BE2C (cell line): ENCODE results near the gene CCDC127.

Experiments used
- DNase-seq: peaks from one replicate; pipeline ENCODE4 v3.0.0-alpha.2; 2020
- H3K27me3 ChIP-seq: fragments of 250-450 bp; sonication (Bioruptor Pico); 2 replicates; pipeline ENCODE4 v1.5.1; 2020; ENCODE audit warnings: mild to moderate bottlenecking
- H3K36me3 ChIP-seq: fragments of 250-450 bp; sonication (Bioruptor Pico); 2 replicates; pipeline ENCODE4 v1.5.1; 2020; ENCODE audit warnings: mild to moderate bottlenecking
- H3K4me1 ChIP-seq: fragments of 250-450 bp; sonication (Bioruptor Pico); 2 replicates; pipeline ENCODE4 v1.5.1; 2020
- H3K4me3 ChIP-seq: 2 replicates; pipeline ENCODE4 v1.5.1; 2011; ENCODE audit warnings: low read depth, low read length
- H3K9me3 ChIP-seq: fragments of 250-450 bp; sonication (Bioruptor Pico); 2 replicates; pipeline ENCODE4 v1.5.1; 2020
- TF ChIP-seq, protein P1 (sequence below): IDR thresholded peaks from 2 replicates; pipeline ENCODE4 v1.5.1; 2012; ENCODE audit warnings: mild to moderate bottlenecking, low read depth, low read length

Gene CCDC127

DNA sequence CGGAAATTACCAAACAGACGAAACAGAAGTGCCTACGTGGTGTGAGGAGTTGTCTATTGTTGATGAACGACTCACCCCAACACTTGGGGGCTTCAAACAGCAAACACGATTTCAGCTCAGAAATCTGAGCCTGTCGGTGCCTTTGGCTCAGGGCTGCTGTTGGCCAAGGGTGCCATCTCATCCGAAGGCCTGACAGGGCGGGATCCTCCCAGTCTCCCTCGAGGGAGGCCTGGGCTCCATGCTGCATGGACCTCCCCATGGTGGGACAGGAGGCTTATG lies 25.3 kb downstream of the CCDC127 start:
- no peak for DNase-seq
- Histone ChIP-seq H3K27me3 (no peaks in the 10 kb centered on the region), H3K4me1 (no peaks in the 10 kb centered on the region), H3K36me3 (no peaks in the 10 kb centered on the region), H3K4me3 (no peak overlapping the region), H3K9me3 (no peaks in the 10 kb centered on the region)
- TF ChIP-seq, protein P1, sequence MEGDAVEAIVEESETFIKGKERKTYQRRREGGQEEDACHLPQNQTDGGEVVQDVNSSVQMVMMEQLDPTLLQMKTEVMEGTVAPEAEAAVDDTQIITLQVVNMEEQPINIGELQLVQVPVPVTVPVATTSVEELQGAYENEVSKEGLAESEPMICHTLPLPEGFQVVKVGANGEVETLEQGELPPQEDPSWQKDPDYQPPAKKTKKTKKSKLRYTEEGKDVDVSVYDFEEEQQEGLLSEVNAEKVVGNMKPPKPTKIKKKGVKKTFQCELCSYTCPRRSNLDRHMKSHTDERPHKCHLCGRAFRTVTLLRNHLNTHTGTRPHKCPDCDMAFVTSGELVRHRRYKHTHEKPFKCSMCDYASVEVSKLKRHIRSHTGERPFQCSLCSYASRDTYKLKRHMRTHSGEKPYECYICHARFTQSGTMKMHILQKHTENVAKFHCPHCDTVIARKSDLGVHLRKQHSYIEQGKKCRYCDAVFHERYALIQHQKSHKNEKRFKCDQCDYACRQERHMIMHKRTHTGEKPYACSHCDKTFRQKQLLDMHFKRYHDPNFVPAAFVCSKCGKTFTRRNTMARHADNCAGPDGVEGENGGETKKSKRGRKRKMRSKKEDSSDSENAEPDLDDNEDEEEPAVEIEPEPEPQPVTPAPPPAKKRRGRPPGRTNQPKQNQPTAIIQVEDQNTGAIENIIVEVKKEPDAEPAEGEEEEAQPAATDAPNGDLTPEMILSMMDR = no peak

DNA sequence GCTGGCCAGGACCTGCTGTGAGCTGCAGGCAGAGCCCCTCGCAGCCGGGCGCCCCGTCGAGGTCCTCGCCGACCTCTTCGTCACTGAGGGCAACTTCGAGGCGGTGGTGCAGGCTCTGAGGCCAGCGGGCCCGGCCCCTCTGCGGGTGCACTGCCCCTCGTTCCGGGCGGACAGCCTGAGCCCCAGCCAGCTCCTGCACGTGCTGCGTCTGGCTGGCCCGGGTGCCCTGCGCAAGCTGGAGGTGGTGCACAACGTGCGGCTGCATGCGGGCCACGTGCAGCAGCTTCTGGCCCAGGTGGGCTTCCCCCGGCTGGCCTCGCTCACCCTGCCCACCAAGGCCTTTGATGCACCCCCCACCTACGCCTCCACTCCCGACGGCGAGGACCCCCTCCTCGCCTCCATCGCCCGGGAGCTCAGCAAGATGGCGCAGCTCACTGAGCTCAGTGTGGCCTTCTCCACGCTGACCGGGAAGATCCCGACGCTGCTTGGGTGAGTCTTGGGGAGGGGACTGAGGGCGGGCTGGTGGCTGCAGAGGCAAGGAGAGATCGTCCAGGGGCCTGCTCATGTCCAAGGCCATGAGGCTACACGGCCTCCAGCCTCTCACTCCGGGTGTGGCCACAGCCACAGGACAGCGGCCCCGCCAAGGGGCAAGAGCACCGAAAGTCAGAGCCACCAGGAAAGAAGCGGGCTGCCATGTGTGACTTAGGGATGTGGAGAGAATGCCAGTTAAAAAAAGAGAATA lies 25.8 kb downstream of the CCDC127 start:
- H3K4me3 ChIP-seq = no peak overlapping the region
- no peak for DNase-seq
- TF ChIP-seq, protein P1 = no peak
- H3K36me3 ChIP-seq = no peaks in the 10 kb centered on the region
- H3K27me3 ChIP-seq = no peaks in the 10 kb centered on the region
- no peaks in the 10 kb centered on the region for H3K4me1 ChIP-seq
- no peaks in the 10 kb centered on the region for H3K9me3 ChIP-seq

DNA sequence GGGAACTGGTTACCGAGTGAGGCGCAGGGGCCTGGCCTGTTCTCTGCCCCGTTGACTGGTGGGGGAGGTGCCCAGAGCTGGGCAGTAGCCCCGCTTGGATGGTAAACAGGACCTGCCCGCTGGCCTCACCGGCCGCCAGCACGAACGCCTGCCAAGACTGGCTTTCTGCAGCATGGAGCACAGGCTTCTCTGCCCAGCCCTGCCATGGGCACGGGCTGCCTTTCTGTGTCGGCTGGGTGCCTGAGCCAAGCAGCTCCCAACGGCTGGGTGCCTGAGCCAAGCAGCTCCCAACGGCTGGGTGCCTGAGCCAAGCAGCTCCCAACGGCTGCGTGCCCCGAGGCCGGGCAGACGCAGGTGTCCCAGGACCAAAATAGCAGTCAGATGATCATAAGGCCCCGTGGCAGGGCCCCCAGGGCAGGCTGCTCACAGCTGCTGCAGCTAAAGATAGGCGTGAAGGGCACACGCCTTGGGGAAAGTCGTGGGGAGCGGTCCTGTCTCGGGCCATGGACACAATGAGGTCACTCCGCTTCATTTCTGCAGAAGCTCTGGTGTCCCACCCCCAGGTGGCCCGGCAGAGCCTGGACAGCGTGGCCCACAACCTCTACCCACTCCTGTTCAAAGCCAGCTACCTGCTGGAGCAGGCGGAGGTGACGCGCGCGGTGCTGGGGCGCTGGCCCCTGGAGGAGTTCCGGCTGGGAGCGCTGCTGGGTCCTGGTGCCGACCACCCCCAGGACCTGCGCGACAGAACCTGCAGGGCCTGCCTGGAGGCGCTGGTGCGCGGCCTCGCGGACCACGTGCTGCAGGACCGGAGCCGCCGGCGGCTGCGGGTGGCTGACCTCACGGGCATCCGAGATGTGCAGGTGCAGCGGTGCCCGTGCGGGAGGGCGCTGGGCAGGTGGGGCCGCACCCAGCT lies 26.7 kb downstream of the CCDC127 start, which contains the start of gene LRRC14B:
TSS of gene LRRC14B (plus strand) at position 460 of the 913 bp plus-strand sequence. CDS start at position 504, 44 bp downstream.
- TF ChIP-seq, protein P1 = no peak
- no peaks in the 10 kb centered on the region for H3K27me3 ChIP-seq
- H3K4me3 ChIP-seq = no peak within 1 kb of the TSS
- H3K9me3 ChIP-seq = no peaks in the 10 kb centered on the region
- H3K4me1 ChIP-seq = no peaks in the 10 kb centered on the region
- no peak for DNase-seq
- no peaks in the 10 kb centered on the region for H3K36me3 ChIP-seq

DNA sequence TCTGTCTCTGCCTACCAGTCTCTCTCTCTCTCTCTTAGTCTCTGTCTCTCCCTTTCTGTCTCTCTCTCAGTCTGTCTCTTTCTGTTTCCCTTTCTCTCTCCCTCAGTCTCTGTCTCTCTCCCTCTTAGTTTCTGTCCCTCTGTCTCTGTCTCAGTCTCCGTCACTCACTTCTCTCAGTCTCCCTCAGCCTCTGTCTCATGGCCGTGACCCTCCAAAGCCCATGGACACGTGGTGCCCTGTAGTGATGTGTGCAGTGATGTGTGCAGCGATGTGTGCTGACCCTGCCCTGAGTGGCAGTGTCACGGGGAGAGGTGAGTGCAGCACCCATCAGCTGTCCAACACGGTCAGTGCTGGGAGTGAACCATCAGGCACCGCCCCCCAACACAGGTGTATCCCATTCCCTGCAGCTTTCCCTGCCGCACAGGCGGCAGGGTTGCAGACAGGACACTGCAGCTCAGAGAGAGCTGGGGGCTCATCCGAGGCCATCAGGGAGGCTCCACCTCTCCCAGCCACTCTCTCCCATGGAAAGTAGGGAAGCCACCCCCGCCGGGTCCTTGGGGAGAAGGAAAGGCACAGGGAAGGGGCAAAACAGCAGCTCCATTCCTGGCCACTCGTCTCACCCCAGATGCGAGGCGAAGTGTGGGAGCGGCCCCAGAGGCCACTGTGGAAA lies 27.5 kb downstream of the CCDC127 start:
- TF ChIP-seq, protein P1 = no peak
- H3K4me1 ChIP-seq = no peaks in the 10 kb centered on the region
- H3K4me3 ChIP-seq = no peak overlapping the region
- H3K27me3 ChIP-seq = no peaks in the 10 kb centered on the region
- DNase-seq = no peak
- no peaks in the 10 kb centered on the region for H3K9me3 ChIP-seq
- H3K36me3 ChIP-seq = no peaks in the 10 kb centered on the region

DNA sequence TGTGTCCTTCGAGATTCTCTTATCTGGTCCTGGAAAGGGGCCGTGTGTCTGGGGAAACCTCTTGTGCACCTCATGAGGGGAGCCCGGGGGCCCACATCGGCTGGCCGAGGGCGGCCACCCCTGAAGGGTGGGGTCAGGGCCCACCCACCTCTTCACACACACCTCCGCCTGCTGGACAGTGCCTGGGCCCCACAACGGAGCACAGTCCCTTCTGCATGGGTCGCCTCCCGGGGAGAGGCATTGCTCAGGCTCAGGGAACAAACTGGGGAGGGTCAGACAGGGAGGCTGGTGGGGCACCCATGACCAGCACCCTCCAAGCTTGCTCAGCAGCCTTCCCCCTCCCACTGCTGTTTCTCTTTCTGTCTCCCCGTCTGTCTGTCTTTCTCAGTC lies 28.0 kb downstream of the CCDC127 start:
- H3K36me3 ChIP-seq = no peaks in the 10 kb centered on the region
- H3K9me3 ChIP-seq = no peaks in the 10 kb centered on the region
- no peak overlapping the region for H3K4me3 ChIP-seq
- DNase-seq = no peak
- no peaks in the 10 kb centered on the region for H3K27me3 ChIP-seq
- TF ChIP-seq, protein P1 = no peak
- no peaks in the 10 kb centered on the region for H3K4me1 ChIP-seq
